A673 (cell line): ENCODE results near the gene ZNF570.

Experiments
- EZH2 ChIP-seq: fragments of 200-600 bp; sonication (generic); IDR thresholded peaks from 2 replicates; pipeline ENCODE4 v1.6.1; 2017; ENCODE audit warnings: borderline replicate concordance, low read depth, mild to moderate bottlenecking, mixed read lengths, antibody characterized with exemption, low read length; ENCODE audit not compliant: poor library complexity, severe bottlenecking
- TF ChIP-seq, protein P1 (sequence below): fragments of 300-800, 200-600 bp; sonication (generic); conservative IDR thresholded peaks from 2 replicates; pipeline ENCODE4 v1.5.1; 2017; ENCODE audit warnings: low read depth, mild to moderate bottlenecking, antibody characterized with exemption, low read length, moderate library complexity, mixed read lengths

DNA sequence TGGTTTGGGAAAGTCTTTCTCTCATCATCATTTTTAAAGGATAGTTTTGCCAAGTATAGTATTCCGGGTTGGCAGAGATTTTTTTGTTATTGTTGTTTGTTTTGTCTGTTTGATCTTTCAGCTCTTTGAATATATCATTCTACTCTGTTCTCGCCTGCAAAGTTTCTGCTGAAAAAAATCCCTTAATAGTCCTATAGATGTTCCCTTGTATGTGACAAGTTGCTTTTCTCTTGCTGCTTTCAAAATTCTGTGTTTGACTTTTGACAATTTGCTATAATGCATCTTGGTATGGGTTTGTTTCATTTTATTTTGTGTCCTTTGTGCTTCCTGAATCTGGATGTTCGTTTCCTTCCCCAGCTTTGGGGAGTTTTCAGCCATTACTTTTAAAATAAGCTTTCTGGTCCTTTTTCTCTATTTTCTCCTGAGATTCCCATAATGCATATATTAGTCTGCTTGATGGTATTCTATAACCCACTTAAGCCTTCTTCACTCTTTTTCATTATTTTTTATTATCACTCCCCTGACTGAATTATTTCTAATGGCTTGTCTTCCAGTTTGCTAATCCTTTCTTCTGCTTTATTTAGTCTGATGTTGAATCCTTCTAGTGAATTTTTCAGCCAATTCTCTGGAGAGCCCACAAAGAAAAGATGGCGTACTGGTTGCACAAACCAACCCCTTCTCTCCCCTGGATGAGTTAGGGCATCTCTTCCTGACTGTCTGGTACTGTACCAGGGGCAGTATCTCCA lies 16.5 kb upstream of the ZNF570 start:
- TF ChIP-seq, protein P1, sequence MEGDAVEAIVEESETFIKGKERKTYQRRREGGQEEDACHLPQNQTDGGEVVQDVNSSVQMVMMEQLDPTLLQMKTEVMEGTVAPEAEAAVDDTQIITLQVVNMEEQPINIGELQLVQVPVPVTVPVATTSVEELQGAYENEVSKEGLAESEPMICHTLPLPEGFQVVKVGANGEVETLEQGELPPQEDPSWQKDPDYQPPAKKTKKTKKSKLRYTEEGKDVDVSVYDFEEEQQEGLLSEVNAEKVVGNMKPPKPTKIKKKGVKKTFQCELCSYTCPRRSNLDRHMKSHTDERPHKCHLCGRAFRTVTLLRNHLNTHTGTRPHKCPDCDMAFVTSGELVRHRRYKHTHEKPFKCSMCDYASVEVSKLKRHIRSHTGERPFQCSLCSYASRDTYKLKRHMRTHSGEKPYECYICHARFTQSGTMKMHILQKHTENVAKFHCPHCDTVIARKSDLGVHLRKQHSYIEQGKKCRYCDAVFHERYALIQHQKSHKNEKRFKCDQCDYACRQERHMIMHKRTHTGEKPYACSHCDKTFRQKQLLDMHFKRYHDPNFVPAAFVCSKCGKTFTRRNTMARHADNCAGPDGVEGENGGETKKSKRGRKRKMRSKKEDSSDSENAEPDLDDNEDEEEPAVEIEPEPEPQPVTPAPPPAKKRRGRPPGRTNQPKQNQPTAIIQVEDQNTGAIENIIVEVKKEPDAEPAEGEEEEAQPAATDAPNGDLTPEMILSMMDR = no peak
- no peak for TF ChIP-seq EZH2
